CD8-positive, alpha-beta memory T cell (primary cell): ENCODE measurements around the gene GBA3. TPM values are rescaled to one million over a fixed set of nuclear protein-coding genes. Genes with fewer than 3 reads are reported as not detected.

Source experiments
- CTCF ChIA-PET: fragments of 350-600 bp; sonication (Branson Sonifier 250); formaldehyde crosslinking; loops from one replicate; lab custom pipeline; 2021; ENCODE audit warnings: antibody characterized with exemption; lab: Charles Lee
- POLR2A ChIA-PET: fragments of 350-600 bp; sonication (Branson Sonifier 250); formaldehyde crosslinking; loops from one replicate; lab custom pipeline; 2021; ENCODE audit warnings: antibody characterized with exemption; lab: Charles Lee
- DNase-seq, 5 donors: peaks; one replicate each; pipeline versions ENCODE4 v3.0.0 to v3.0.0-alpha.2; 2020 to 2022; ENCODE audit warnings: mixed read lengths in 1 of 5
- H3K27ac ChIP-seq: one replicate; pipeline ENCODE4 v1.7.0; 2013; ENCODE audit warnings: low read depth, mild to moderate bottlenecking, low read length, moderate library complexity
- H3K27me3 ChIP-seq: 2 replicates; pipeline ENCODE4 v1.7.0; 2013; ENCODE audit warnings: low read length, mild to moderate bottlenecking; ENCODE audit not compliant: insufficient read depth, poor library complexity, severe bottlenecking
- H3K36me3 ChIP-seq: 2 replicates; pipeline ENCODE4 v1.7.0; 2013; ENCODE audit warnings: mild to moderate bottlenecking, low read length, moderate library complexity; ENCODE audit not compliant: insufficient read depth
- H3K4me1 ChIP-seq: 2 replicates; pipeline ENCODE4 v1.7.0; 2013; ENCODE audit warnings: mild to moderate bottlenecking, low read length, moderate library complexity; ENCODE audit not compliant: insufficient read depth
- H3K4me3 ChIP-seq: 2 replicates; pipeline ENCODE4 v1.7.0; 2013; ENCODE audit warnings: mild to moderate bottlenecking, low read length
- H3K9me3 ChIP-seq: 2 replicates; pipeline ENCODE4 v1.7.0; 2013; ENCODE audit warnings: mild to moderate bottlenecking, low read length
- H3K27ac Mint-ChIP-seq, 8 donors: one replicate each; pipeline ENCODE4 v1.8.0; 2020 to 2021; ENCODE audit warnings: mixed read lengths in 8 of 8, mild to moderate bottlenecking in 6 of 8, inconsistent platforms in 3 of 8, moderate library complexity in 3 of 8
- H3K27me3 Mint-ChIP-seq, 2 donors: one replicate each; pipeline ENCODE4 v1.8.0; 2020 to 2021; ENCODE audit warnings: mixed read lengths in 2 of 2, mild to moderate bottlenecking in 1 of 2, moderate library complexity in 1 of 2
- H3K36me3 Mint-ChIP-seq, 3 donors: one replicate each; pipeline ENCODE4 v1.8.0; 2020 to 2021; ENCODE audit warnings: mixed read lengths in 3 of 3, inconsistent platforms in 1 of 3, mild to moderate bottlenecking in 1 of 3
- H3K4me1 Mint-ChIP-seq, 3 donors: one replicate each; pipeline ENCODE4 v1.8.0; 2020 to 2021; ENCODE audit warnings: mixed read lengths in 3 of 3, inconsistent platforms in 1 of 3, mild to moderate bottlenecking in 1 of 3
- H3K4me3 Mint-ChIP-seq, 7 donors: one replicate each; pipeline ENCODE4 v1.8.0; 2020 to 2021; ENCODE audit warnings: mixed read lengths in 7 of 7, mild to moderate bottlenecking in 6 of 7, moderate library complexity in 4 of 7, inconsistent platforms in 2 of 7
- H3K9me3 Mint-ChIP-seq, 5 donors: one replicate each; pipeline ENCODE4 v1.8.0; 2020 to 2022; ENCODE audit warnings: mixed read lengths in 5 of 5, mild to moderate bottlenecking in 3 of 5, moderate library complexity in 2 of 5, inconsistent platforms in 1 of 5
- polyA plus RNA-seq: library from polyadenylated mRNA; unstranded; fragments of 300-500 nt; fragmentation: Illumina TruSeq; gene quantifications from one replicate; pipeline ENCODE4 v1.2.3, GENCODE V29; 2021
- total RNA-seq, 2 experiments: library from RNA; stranded (reverse); gene quantifications; one replicate each; pipeline ENCODE4 v1.2.3, GENCODE V29; 2021

GBA3 gene
- total and polyA plus RNA-seq, 3 experiments from 2014 or later, result not detected

- Mint-ChIP-seq H3K36me3 (no peaks in the 10 kb centered on the region), H3K27ac (no peak overlapping the region), H3K9me3 (peaks cover 2 to 15% (median 8%) of the 10 kb centered on the region in 5 donors), H3K4me1 (no peaks in the 10 kb centered on the region), H3K27me3 (peaks cover 0 to 2% of the 10 kb centered on the region in 2 donors), H3K4me3 (no peak overlapping the region)
- H3K27ac ChIP-seq, result no peak overlapping the region
- DNase-seq, result no peak
- H3K36me3 ChIP-seq, result no peaks in the 10 kb centered on the region
- POLR2A ChIA-PET, result no interaction called here
- CTCF ChIA-PET, result no interaction called here
- no peaks in the 10 kb centered on the region for H3K4me1 ChIP-seq
- no peak overlapping the region for H3K4me3 ChIP-seq
- no peaks in the 10 kb centered on the region for H3K27me3 ChIP-seq
- H3K9me3 ChIP-seq, result no peaks in the 10 kb centered on the region
These were observed 11.2 kb downstream of the GBA3 start for GRCh38 chr4:22703912-22704311.

- no peak for DNase-seq
- Mint-ChIP-seq H3K27me3 (peaks cover 0 to 2% of the 10 kb centered on the region in 2 donors), H3K4me3 (no peak overlapping the region), H3K27ac (no peak overlapping the region), H3K4me1 (no peaks in the 10 kb centered on the region), H3K36me3 (no peaks in the 10 kb centered on the region), H3K9me3 (peaks cover 0 to 19% (median 7%) of the 10 kb centered on the region in 5 donors)
- POLR2A ChIA-PET, result no interaction called here
- CTCF ChIA-PET, result no interaction called here
- Histone ChIP-seq H3K36me3 (no peaks in the 10 kb centered on the region), H3K4me1 (no peaks in the 10 kb centered on the region), H3K27me3 (no peaks in the 10 kb centered on the region), H3K9me3 (no peaks in the 10 kb centered on the region), H3K4me3 (no peak overlapping the region), H3K27ac (no peak overlapping the region)
These were observed 14.7 kb downstream of the GBA3 start for GRCh38 chr4:22707390-22707789.

- peaks cover 0 to 2% of the 10 kb centered on the region in 2 donors for H3K27me3 Mint-ChIP-seq
- no peaks in the 10 kb centered on the region for H3K36me3 Mint-ChIP-seq
These were observed 16.2 kb downstream of the GBA3 start for GRCh38 chr4:22708961-22709360.

GRCh38 chr4:22712105-22712504, 19.4 kb downstream of the GBA3 start:
- Mint-ChIP-seq H3K36me3 (no peaks in the 10 kb centered on the region), H3K27ac (no peak overlapping the region), H3K9me3 (peaks cover 0 to 22% (median 2%) of the 10 kb centered on the region in 5 donors), H3K27me3 (peaks cover 0 to 1% of the 10 kb centered on the region in 2 donors), H3K4me3 (no peak overlapping the region), H3K4me1 (no peaks in the 10 kb centered on the region)
- no peaks in the 10 kb centered on the region for H3K27me3 ChIP-seq
- H3K27ac ChIP-seq, result no peak overlapping the region
- no peak overlapping the region for H3K4me3 ChIP-seq
- no peaks in the 10 kb centered on the region for H3K9me3 ChIP-seq
- no peaks in the 10 kb centered on the region for H3K4me1 ChIP-seq
- ChIA-PET POLR2A (no interaction called here), CTCF (no interaction called here)
- H3K36me3 ChIP-seq, result no peaks in the 10 kb centered on the region
- DNase-seq, result no peak

More at GRCh38 chr4:22708961-22709360, 16.2 kb downstream of the GBA3 start:
- Mint-ChIP-seq H3K4me1 (no peaks in the 10 kb centered on the region), H3K9me3 (peaks cover 0 to 16% (median 4%) of the 10 kb centered on the region in 5 donors), H3K4me3 (no peak overlapping the region), H3K27ac (no peak overlapping the region)
- no peak for DNase-seq
- no peaks in the 10 kb centered on the region for H3K9me3 ChIP-seq
- ChIA-PET CTCF (no interaction called here), POLR2A (no interaction called here)
- no peak overlapping the region for H3K27ac ChIP-seq
- no peaks in the 10 kb centered on the region for H3K4me1 ChIP-seq
- no peaks in the 10 kb centered on the region for H3K36me3 ChIP-seq
- no peak overlapping the region for H3K4me3 ChIP-seq
- no peaks in the 10 kb centered on the region for H3K27me3 ChIP-seq

GRCh38 chr4:22712529-22712928, 19.8 kb downstream of the GBA3 start:
- H3K9me3 ChIP-seq, result no peaks in the 10 kb centered on the region
- ChIA-PET CTCF (no interaction called here), POLR2A (no interaction called here)
- Mint-ChIP-seq H3K27me3 (peaks cover 0 to 1% of the 10 kb centered on the region in 2 donors), H3K4me1 (no peaks in the 10 kb centered on the region), H3K9me3 (peaks cover 0 to 22% (median 2%) of the 10 kb centered on the region in 5 donors), H3K36me3 (no peaks in the 10 kb centered on the region), H3K27ac (no peak overlapping the region), H3K4me3 (no peak overlapping the region)
- no peak overlapping the region for H3K4me3 ChIP-seq
- H3K36me3 ChIP-seq, result no peaks in the 10 kb centered on the region
- H3K4me1 ChIP-seq, result no peaks in the 10 kb centered on the region
- no peaks in the 10 kb centered on the region for H3K27me3 ChIP-seq
- no peak for DNase-seq
- H3K27ac ChIP-seq, result no peak overlapping the region

GRCh38 chr4:22713841-22714240, 21.1 kb downstream of the GBA3 start:
- ChIA-PET POLR2A (no interaction called here), CTCF (no interaction called here)
- Histone ChIP-seq H3K27me3 (no peaks in the 10 kb centered on the region), H3K36me3 (no peaks in the 10 kb centered on the region), H3K27ac (no peak overlapping the region), H3K9me3 (no peaks in the 10 kb centered on the region), H3K4me1 (no peaks in the 10 kb centered on the region), H3K4me3 (no peak overlapping the region)
- DNase-seq, result no peak
- Mint-ChIP-seq H3K4me3 (no peak overlapping the region), H3K27me3 (peaks cover 0 to 1% of the 10 kb centered on the region in 2 donors), H3K4me1 (no peaks in the 10 kb centered on the region), H3K9me3 (peaks cover 0 to 28% (median 2%) of the 10 kb centered on the region in 5 donors), H3K36me3 (no peaks in the 10 kb centered on the region), H3K27ac (no peak overlapping the region)

GRCh38 chr4:22719218-22719617, 26.5 kb downstream of the GBA3 start:
- Histone ChIP-seq H3K4me3 (no peak overlapping the region), H3K27ac (no peak overlapping the region), H3K27me3 (no peaks in the 10 kb centered on the region), H3K4me1 (no peaks in the 10 kb centered on the region), H3K36me3 (no peaks in the 10 kb centered on the region), H3K9me3 (no peaks in the 10 kb centered on the region)
- no peak overlapping the region for H3K27ac Mint-ChIP-seq
- H3K36me3 Mint-ChIP-seq, result no peaks in the 10 kb centered on the region
- ChIA-PET CTCF (no interaction called here), POLR2A (no interaction called here)
- H3K9me3 Mint-ChIP-seq, result peaks cover 4 to 26% (median 7%) of the 10 kb centered on the region in 5 donors
- peaks cover 0 to 1% of the 10 kb centered on the region in 2 donors for H3K27me3 Mint-ChIP-seq
- no peaks in the 10 kb centered on the region for H3K4me1 Mint-ChIP-seq
- no peak for DNase-seq
- H3K4me3 Mint-ChIP-seq, result no peak overlapping the region

GRCh38 chr4:22720091-22720490, 27.4 kb downstream of the GBA3 start:
- ChIA-PET CTCF (no interaction called here), POLR2A (no interaction called here)
- no peaks in the 10 kb centered on the region for H3K27me3 ChIP-seq
- peaks cover 6 to 28% (median 9%) of the 10 kb centered on the region in 5 donors for H3K9me3 Mint-ChIP-seq
- no peaks in the 10 kb centered on the region for H3K4me1 ChIP-seq
- no peak overlapping the region for H3K27ac ChIP-seq
- no peak overlapping the region for H3K27ac Mint-ChIP-seq
- no peak overlapping the region for H3K4me3 ChIP-seq
- H3K36me3 ChIP-seq, result no peaks in the 10 kb centered on the region
- H3K4me1 Mint-ChIP-seq, result no peaks in the 10 kb centered on the region
- no peaks in the 10 kb centered on the region for H3K9me3 ChIP-seq
- H3K36me3 Mint-ChIP-seq, result no peaks in the 10 kb centered on the region
- H3K27me3 Mint-ChIP-seq, result peaks cover 0 to 1% of the 10 kb centered on the region in 2 donors
- no peak for DNase-seq
- no peak overlapping the region for H3K4me3 Mint-ChIP-seq
